Immature natural killer cell (primary cell): ENCODE results near the gene RPS19. TPM values are rescaled to one million over a fixed set of nuclear protein-coding genes. Genes with fewer than 3 reads are reported as not detected.

Experiments used
- DNase-seq, 3 donors: peaks; one replicate each; pipeline ENCODE4 v3.0.0; 2022; ENCODE audit warnings: mixed read lengths in 1 of 3
- H3K27ac Mint-ChIP-seq, 6 donors: one replicate each; pipeline ENCODE4 v1.8.0; 2020; ENCODE audit warnings: mixed read lengths in 6 of 6, mild to moderate bottlenecking in 5 of 6, inconsistent platforms in 4 of 6, moderate library complexity in 3 of 6
- H3K27me3 Mint-ChIP-seq, 3 donors: one replicate each; pipeline ENCODE4 v1.8.0; 2020 to 2021; ENCODE audit warnings: low read depth in 3 of 3, mild to moderate bottlenecking in 3 of 3, mixed read lengths in 3 of 3, moderate library complexity in 3 of 3, inconsistent platforms in 1 of 3
- H3K36me3 Mint-ChIP-seq, 3 donors: one replicate each; pipeline ENCODE4 v1.8.0; 2020; ENCODE audit warnings: mixed read lengths in 3 of 3, inconsistent platforms in 2 of 3, mild to moderate bottlenecking in 2 of 3
- H3K4me1 Mint-ChIP-seq, 2 donors: one replicate each; pipeline ENCODE4 v1.8.0; 2020; ENCODE audit warnings: inconsistent platforms in 2 of 2, mild to moderate bottlenecking in 2 of 2, mixed read lengths in 2 of 2, moderate library complexity in 1 of 2
- H3K4me3 Mint-ChIP-seq, 5 donors: one replicate each; pipeline ENCODE4 v1.8.0; 2020; ENCODE audit warnings: mild to moderate bottlenecking in 5 of 5, mixed read lengths in 5 of 5, inconsistent platforms in 3 of 5, moderate library complexity in 3 of 5
- H3K9me3 Mint-ChIP-seq, 6 donors: one replicate each; pipeline ENCODE4 v1.8.0; 2020; ENCODE audit warnings: mild to moderate bottlenecking in 6 of 6, mixed read lengths in 6 of 6, inconsistent platforms in 4 of 6, moderate library complexity in 3 of 6
- polyA plus RNA-seq, 3 donors: library from polyadenylated mRNA; unstranded; fragments of 300-500 nt; fragmentation: Illumina TruSeq; gene quantifications; one replicate each; pipeline ENCODE4 v1.2.3, GENCODE V29; 2021

The RPS19 gene
- polyA plus RNA-seq, 3 donors from 2014 or later = 2,260 to 5,043 (median 3,564) TPM

GRCh38 chr19:41919948-41920712, 60.1 kb downstream of the RPS19 start:
- H3K27me3 Mint-ChIP-seq = peaks cover 6 to 14% (median 10%) of the 10 kb centered on the region in 3 donors
- peaks cover 10 to 12% of the 10 kb centered on the region in 2 donors for H3K4me1 Mint-ChIP-seq
- no peak for DNase-seq
- peaks cover 0 to 2% (median 0%) of the 10 kb centered on the region in 6 donors for H3K9me3 Mint-ChIP-seq
- no peak overlapping the region for H3K4me3 Mint-ChIP-seq
- H3K27ac Mint-ChIP-seq = no peak overlapping the region
- peaks cover 0 to 3% (median 0%) of the 10 kb centered on the region in 3 donors for H3K36me3 Mint-ChIP-seq

- peaks cover 6 to 14% (median 10%) of the 10 kb centered on the region in 3 donors for H3K27me3 Mint-ChIP-seq
- peak overlapping the region in 2 of 6 donors; percentile 5 to 41 for H3K27ac Mint-ChIP-seq
- peaks cover 0 to 2% (median 0%) of the 10 kb centered on the region in 6 donors for H3K9me3 Mint-ChIP-seq
- no peak for DNase-seq
- H3K4me3 Mint-ChIP-seq = peak overlapping the region in 1 of 5 donors; percentile 22
- H3K4me1 Mint-ChIP-seq = peaks cover 10 to 12% of the 10 kb centered on the region in 2 donors
- peaks cover 0 to 3% (median 0%) of the 10 kb centered on the region in 3 donors for H3K36me3 Mint-ChIP-seq
Observed at GRCh38 chr19:41920882-41921576, 61.0 kb downstream of the RPS19 start.

GRCh38 chr19:41921577-41922576, 61.8 kb downstream of the RPS19 start:
- Mint-ChIP-seq H3K4me1 (peaks cover 10 to 12% of the 10 kb centered on the region in 2 donors), H3K27ac (peak overlapping the region in 2 of 6 donors; percentile 5 to 41), H3K4me3 (peak overlapping the region in 1 of 5 donors; percentile 22), H3K9me3 (peaks cover 0 to 2% (median 0%) of the 10 kb centered on the region in 6 donors), H3K27me3 (peaks cover 6 to 14% (median 10%) of the 10 kb centered on the region in 3 donors), H3K36me3 (peaks cover 0 to 3% (median 0%) of the 10 kb centered on the region in 3 donors)
- no peak for DNase-seq

Other genes starting within 250 kb of the RPS19 start
- under 1 TPM in 1 of 3 donors, not detected in 2; 0.61 TPM for gene CEACAM4, start 233.2 kb upstream of the RPS19 start, polyA plus RNA-seq
- gene CEACAM7, start 172.0 kb upstream of the RPS19 start, polyA plus RNA-seq = not detected
- not detected for gene CEACAM5, start 151.6 kb upstream of the RPS19 start, polyA plus RNA-seq
- gene CEACAM6, start 104.7 kb upstream of the RPS19 start, polyA plus RNA-seq = not detected
- gene CEACAM3, start 63.7 kb upstream of the RPS19 start, polyA plus RNA-seq = not detected
- not detected for gene LYPD4, start 15.6 kb upstream of the RPS19 start, polyA plus RNA-seq
- gene DMRTC2, start 15.2 kb upstream of the RPS19 start, polyA plus RNA-seq = not detected
- gene CD79A, start 17.0 kb downstream of the RPS19 start, polyA plus RNA-seq = 1 to 10 TPM; 4.1 to 8.3 (median 5.1) TPM
- 100 to 1,000 TPM; 129 to 394 (median 156) TPM for gene ARHGEF1, start 22.9 kb downstream of the RPS19 start, polyA plus RNA-seq
- gene ERFL, start 68.2 kb downstream of the RPS19 start, polyA plus RNA-seq = under 1 TPM in 1 of 3 donors, not detected in 2; 0.11 TPM
- 100 to 1,000 TPM; 263 to 375 (median 373) TPM for gene RABAC1, start 99.1 kb downstream of the RPS19 start, polyA plus RNA-seq
- 1 to 10 TPM in 2 of 3 donors, under 1 TPM in 1; 0.29 to 5.9 (median 1.8) TPM for gene ATP1A3, start 134.0 kb downstream of the RPS19 start, polyA plus RNA-seq
- not detected for gene GRIK5, start 210.0 kb downstream of the RPS19 start, polyA plus RNA-seq
- gene ZNF574, start 215.9 kb downstream of the RPS19 start, polyA plus RNA-seq = 10 to 100 TPM; 12.4 to 29.6 (median 20.3) TPM